Cardiac muscle cell (in vitro differentiated cells and primary cell): Measurements from ENCODE around the gene TESPA1. TPM values are rescaled to one million over a fixed set of nuclear protein-coding genes. Genes with fewer than 3 reads are reported as not detected.
A peak's percentile ranks its signal among the peaks of the same experiment; 100 is the strongest.

Experiments
- DNase-seq, 2 donors: peaks; one replicate each; pipeline versions ENCODE4 v3.0.0 to v3.0.0-alpha.2; 2010 to 2017; ENCODE audit warnings: low read depth in 1 of 2, low spot score in 1 of 2
- H3K27ac ChIP-seq: fragments of 200-600 bp; sonication (generic); 2 replicates; pipeline ENCODE4 v1.5.1; 2016
- H3K27me3 ChIP-seq: fragments of 200-600 bp; sonication (generic); 2 replicates; pipeline ENCODE4 v1.6.0; 2016; ENCODE audit warnings: control low read depth
- H3K36me3 ChIP-seq: fragments of 200-600 bp; sonication (generic); 2 replicates; pipeline ENCODE4 v1.5.1; 2016; ENCODE audit warnings: control low read depth
- H3K4me1 ChIP-seq: fragments of 200-600 bp; sonication (generic); 2 replicates; pipeline ENCODE4 v1.8.1; 2017; ENCODE audit warnings: low read depth, mild to moderate bottlenecking, mixed run types
- H3K4me3 ChIP-seq: fragments of 200-600 bp; sonication (generic); 2 replicates; pipeline ENCODE4 v1.5.1; 2016; ENCODE audit warnings: mild to moderate bottlenecking
- H3K9me3 ChIP-seq: fragments of 200-600 bp; sonication (generic); 2 replicates; pipeline ENCODE4 v1.5.1; 2017; ENCODE audit warnings: low read depth, mild to moderate bottlenecking, control low read depth
- polyA plus RNA-seq: library from polyadenylated mRNA; unstranded; fragments of >200 nt; fragmentation: Nextera tagmentation; extraction: Ambion mirVana; gene quantifications from 2 replicates; pipeline ENCODE4 v1.2.1, GENCODE V29; 2016
- total RNA-seq: library from RNA; depleted of rRNA; stranded (reverse); fragments of >200 nt; gene quantifications from 2 replicates; pipeline ENCODE4 v1.2.3, GENCODE V29; 2016
- TF ChIP-seq, protein P1 (sequence below): IDR thresholded peaks from 2 replicates; pipeline ENCODE4 v1.5.1; 2012; ENCODE audit warnings: low read depth, mild to moderate bottlenecking, low read length

Gene TESPA1
- total and polyA plus RNA-seq, 2 experiments from 2014 or later, result not detected

DNA sequence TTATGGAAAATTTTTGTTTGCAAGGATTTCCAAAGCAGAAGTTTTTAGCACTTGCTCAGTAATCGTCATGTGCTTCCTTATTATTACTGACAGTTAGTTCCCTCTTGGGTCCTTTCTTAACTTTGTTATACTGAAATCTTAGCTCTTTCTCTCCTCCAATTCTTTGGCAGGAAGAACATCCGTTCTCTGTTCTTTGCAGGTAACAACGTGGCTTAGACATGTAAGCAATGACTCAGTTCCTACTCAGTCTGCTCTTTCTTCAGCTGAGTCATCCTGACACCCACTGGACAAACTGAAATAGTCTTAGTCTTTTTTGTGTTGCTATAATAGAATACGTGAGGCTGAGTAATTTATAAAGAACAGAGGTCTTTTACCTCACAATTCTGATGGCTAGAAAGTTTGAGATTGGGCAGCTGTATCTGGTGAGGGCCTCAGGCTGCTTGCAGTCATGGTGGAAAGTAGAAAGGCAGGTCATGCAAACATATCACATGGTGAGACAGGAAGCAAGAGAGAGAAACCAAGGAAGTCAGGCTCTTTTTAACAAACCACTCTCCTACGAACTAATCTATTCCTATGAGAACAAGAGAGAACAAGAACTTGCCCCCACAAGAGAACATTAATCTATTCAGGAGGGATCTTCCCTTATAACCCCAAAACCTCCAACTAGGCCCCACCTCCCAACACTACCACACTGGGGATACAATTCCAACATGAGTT, 49.2 kb downstream of the TESPA1 start:
- no peaks in the 10 kb centered on the region for H3K9me3 ChIP-seq
- peak in 1 of 2 donors; percentile 81 for DNase-seq
- H3K36me3 ChIP-seq, result no peaks in the 10 kb centered on the region
- H3K27me3 ChIP-seq, result no peaks in the 10 kb centered on the region
- H3K4me1 ChIP-seq, result no peaks in the 10 kb centered on the region
- TF ChIP-seq, protein P1, sequence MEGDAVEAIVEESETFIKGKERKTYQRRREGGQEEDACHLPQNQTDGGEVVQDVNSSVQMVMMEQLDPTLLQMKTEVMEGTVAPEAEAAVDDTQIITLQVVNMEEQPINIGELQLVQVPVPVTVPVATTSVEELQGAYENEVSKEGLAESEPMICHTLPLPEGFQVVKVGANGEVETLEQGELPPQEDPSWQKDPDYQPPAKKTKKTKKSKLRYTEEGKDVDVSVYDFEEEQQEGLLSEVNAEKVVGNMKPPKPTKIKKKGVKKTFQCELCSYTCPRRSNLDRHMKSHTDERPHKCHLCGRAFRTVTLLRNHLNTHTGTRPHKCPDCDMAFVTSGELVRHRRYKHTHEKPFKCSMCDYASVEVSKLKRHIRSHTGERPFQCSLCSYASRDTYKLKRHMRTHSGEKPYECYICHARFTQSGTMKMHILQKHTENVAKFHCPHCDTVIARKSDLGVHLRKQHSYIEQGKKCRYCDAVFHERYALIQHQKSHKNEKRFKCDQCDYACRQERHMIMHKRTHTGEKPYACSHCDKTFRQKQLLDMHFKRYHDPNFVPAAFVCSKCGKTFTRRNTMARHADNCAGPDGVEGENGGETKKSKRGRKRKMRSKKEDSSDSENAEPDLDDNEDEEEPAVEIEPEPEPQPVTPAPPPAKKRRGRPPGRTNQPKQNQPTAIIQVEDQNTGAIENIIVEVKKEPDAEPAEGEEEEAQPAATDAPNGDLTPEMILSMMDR, result peak; percentile 23
- no peak overlapping the region for H3K27ac ChIP-seq
- no peak overlapping the region for H3K4me3 ChIP-seq

DNA sequence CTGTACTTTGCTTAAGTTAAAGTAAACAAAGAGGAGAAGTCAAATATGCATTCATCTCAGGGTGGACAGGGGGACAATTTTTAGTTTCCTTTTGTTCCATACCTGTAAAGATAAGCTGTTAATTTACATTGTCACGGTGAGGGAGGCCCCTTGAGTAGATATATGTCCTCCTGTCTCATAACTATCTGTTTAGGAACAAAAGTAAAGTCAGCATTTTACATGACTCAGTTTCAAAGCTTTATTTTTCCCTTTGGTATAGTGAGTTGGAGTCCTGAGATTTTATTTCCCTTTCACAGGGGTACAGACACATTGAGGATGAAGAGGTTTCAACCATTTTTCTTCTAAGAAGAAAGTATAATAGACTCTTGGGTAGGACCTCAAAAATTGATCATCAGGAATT, 50.1 kb downstream of the TESPA1 start:
- Histone ChIP-seq H3K4me3 (no peak overlapping the region), H3K4me1 (no peaks in the 10 kb centered on the region), H3K9me3 (no peaks in the 10 kb centered on the region), H3K27me3 (no peaks in the 10 kb centered on the region), H3K36me3 (no peaks in the 10 kb centered on the region), H3K27ac (no peak overlapping the region)
- TF ChIP-seq, protein P1, result no peak
- no peak for DNase-seq

DNA sequence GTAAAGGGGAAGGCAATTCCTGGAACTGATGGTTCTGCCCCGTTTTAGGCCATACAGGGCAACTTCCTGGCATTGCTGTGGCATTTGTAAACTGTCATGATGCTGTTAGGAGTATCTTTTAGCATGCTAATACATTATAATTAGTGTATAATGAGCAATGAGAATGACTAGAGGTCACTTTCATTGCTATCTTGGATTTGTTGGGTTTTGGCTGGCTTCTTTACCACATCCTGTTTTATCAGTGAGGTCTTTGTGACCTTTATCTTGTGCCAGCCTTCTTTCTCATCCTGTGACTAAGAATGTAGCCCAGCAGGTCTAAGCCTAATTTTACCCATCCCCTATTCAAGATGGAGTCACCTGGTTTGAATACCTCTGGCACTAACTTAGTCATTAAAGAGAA, 51.2 kb downstream of the TESPA1 start:
- H3K4me1 ChIP-seq, result no peaks in the 10 kb centered on the region
- no peak overlapping the region for H3K27ac ChIP-seq
- no peaks in the 10 kb centered on the region for H3K27me3 ChIP-seq
- no peak overlapping the region for H3K4me3 ChIP-seq
- no peaks in the 10 kb centered on the region for H3K9me3 ChIP-seq
- DNase-seq, result peak in 1 of 2 donors; percentile 25
- no peaks in the 10 kb centered on the region for H3K36me3 ChIP-seq
- TF ChIP-seq, protein P1, result no peak

DNA sequence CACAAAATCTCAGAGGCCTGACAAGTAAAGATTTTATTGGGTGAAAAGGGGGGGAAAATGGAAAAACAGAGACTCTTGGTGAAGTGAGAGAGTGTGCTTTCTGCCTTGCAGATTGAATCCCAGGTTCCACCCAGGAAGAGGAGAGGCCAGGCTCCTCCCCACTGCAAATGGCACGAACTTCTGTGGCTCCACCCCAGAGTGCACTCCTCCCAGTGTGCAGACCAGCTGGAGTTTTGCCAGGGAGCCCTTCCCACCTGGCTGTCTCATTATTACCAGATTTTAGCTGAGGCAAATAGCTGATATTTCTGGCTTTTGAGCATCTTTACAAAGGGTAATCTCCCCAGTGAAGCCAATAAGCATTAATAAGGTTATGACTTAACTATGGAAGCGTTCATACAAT, 51.9 kb downstream of the TESPA1 start:
- H3K36me3 ChIP-seq, result no peaks in the 10 kb centered on the region
- no peaks in the 10 kb centered on the region for H3K4me1 ChIP-seq
- TF ChIP-seq, protein P1, result no peak
- H3K4me3 ChIP-seq, result no peak overlapping the region
- no peaks in the 10 kb centered on the region for H3K9me3 ChIP-seq
- H3K27me3 ChIP-seq, result no peaks in the 10 kb centered on the region
- DNase-seq, result peak in 1 of 2 donors; percentile 15
- H3K27ac ChIP-seq, result no peak overlapping the region

DNA sequence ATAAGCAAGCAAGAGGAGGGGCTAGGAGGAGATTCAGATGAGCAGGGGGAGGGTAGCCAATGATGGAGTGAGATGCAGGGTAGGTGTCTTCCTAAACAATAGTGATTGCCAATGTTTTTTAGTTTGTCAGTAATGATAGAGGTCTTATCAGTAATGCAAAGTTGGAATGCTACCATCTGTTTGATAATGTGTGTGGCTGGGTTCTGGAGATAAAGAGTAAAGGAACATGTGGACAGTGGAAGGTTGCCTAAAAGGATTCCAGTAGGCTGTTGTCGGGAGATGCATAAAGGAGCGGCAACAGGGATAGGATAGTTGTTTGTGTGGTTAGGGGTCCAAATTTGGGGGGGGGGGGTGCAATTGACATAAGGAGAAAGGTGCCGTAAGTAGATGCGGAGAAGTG, 52.5 kb downstream of the TESPA1 start:
- H3K27ac ChIP-seq, result no peak overlapping the region
- no peaks in the 10 kb centered on the region for H3K4me1 ChIP-seq
- H3K27me3 ChIP-seq, result no peaks in the 10 kb centered on the region
- H3K36me3 ChIP-seq, result no peaks in the 10 kb centered on the region
- TF ChIP-seq, protein P1, result no peak
- no peaks in the 10 kb centered on the region for H3K9me3 ChIP-seq
- H3K4me3 ChIP-seq, result no peak overlapping the region
- DNase-seq, result no peak
